Measurements from ENCODE around the gene CAPNS1. TPM values are rescaled to one million over a fixed set of nuclear protein-coding genes. Genes with fewer than 3 reads are reported as not detected.

The CAPNS1 gene
- total and polyA plus RNA-seq, 2 of the 13 experiments (the other 11 are each of a cell fraction or from before 2014, with no cell fraction given), result 322 to 526 TPM

GRCh38 chr19:36139473-36140303, at the start of gene CAPNS1 (continued):
- TF ChIP-seq ZSCAN5A (CRISPR knock-in tag; IDR thresholded peaks at IDR 0.05; ENCODE audit: borderline replicate concordance) (peak; percentile 93), ZNF749 (CRISPR knock-in tag; IDR thresholded peaks at IDR 0.05; ENCODE audit: borderline replicate concordance) (no peak), THYN1 (CRISPR knock-in tag; IDR thresholded peaks at IDR 0.05; ENCODE audit: borderline replicate concordance, low read depth) (no peak), KDM5A (IDR thresholded peaks at IDR 0.05; ENCODE audit: borderline replicate concordance, low read length) (no peak; the same call in 1 of the 2 replicates), REPIN1 (CRISPR knock-in tag; IDR thresholded peaks at IDR 0.05; ENCODE audit: borderline replicate concordance, low read depth) (peak; percentile 45; the same call in 1 of the 2 replicates), TFE3 (CRISPR knock-in tag; IDR thresholded peaks at IDR 0.05) (peak; percentile 51), ZNF34 (CRISPR knock-in tag; IDR thresholded peaks at IDR 0.05; ENCODE audit: borderline replicate concordance) (0 out of 2 replicates have a peak, but pooled peaks have one; percentile 73), ZNF768 (CRISPR knock-in tag; IDR thresholded peaks at IDR 0.05) (no peak; the same call in 1 of the 2 replicates), ZNF83 (CRISPR knock-in tag; IDR thresholded peaks at IDR 0.05; ENCODE audit: borderline replicate concordance) (no peak), HMGXB3 (CRISPR knock-in tag; IDR thresholded peaks at IDR 0.05; ENCODE audit: borderline replicate concordance) (peak; percentile 49; the same call in 1 of the 2 replicates), ZNF784 (CRISPR knock-in tag; IDR thresholded peaks at IDR 0.05; ENCODE audit: borderline replicate concordance) (no peak), ZNF781 (CRISPR knock-in tag; IDR thresholded peaks at IDR 0.05; ENCODE audit: borderline replicate concordance, not compliant biosample characterization) (peak; percentile 47), PRMT3 (CRISPR knock-in tag; IDR thresholded peaks at IDR 0.05; ENCODE audit: borderline replicate concordance, low read depth) (peak; percentile 19; the same call in 1 of the 2 replicates), ZNF572 (CRISPR knock-in tag; IDR thresholded peaks at IDR 0.05) (no peak), ATF3 (CRISPR knock-in tag; IDR thresholded peaks at IDR 0.05) (peak; percentile 86), GFI1 (CRISPR knock-in tag; IDR thresholded peaks at IDR 0.05; ENCODE audit: borderline replicate concordance) (peak; percentile 45; the same call in 1 of the 2 replicates), FIP1L1 (IDR thresholded peaks at IDR 0.05; ENCODE audit: borderline replicate concordance, insufficient read depth, low read depth, low read length) (no peak), EHMT2 (IDR thresholded peaks at IDR 0.05; ENCODE audit: borderline replicate concordance, low read depth, low read length) (no peak)

Measured in HepG2 (cell line).